ENCODE data around the gene AMOTL2.

Gene AMOTL2

DNA sequence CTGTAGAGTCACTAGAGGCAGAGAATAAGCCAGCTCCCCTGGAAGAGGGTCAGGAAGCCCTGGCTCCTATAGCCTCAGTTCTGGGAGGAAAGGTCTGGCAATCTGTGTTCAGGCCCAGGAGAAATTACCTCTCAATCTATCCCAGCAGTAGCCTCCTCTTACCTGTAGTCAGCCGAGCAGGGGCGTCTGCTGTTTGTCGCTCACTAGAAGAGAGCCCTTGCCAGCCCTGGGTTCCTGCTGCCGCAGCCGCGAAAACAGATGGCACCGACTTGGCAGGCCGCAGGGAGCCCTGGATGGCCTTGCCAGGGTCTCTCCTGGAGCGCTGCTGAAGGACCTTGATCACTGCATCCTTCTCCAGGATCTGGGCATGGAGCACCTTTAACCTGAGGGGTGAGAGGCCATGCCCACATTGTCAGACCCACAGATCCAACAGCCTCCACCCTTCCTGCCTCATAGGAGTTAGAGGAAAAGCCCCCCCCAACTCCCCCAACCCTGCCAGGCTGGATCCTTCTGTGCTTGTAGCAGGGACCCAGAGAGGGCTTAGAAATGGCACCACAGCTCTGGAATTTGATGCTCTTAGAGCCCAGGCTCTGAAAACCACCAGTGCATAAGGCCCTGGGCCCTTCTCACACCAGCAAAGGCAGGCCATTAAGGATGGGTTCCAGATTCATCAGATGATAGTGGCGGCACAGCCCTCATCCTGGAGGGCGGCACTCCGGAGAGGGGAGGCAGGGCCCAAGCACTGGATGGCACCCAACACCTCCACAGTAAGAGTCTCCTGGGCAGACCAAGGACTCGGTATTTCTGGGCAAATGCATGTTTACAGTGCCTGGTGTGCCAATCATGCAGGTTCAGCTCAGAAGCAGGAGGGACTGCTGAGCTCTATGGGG lies 14.9 kb downstream of the AMOTL2 start:
- H3K27ac ChIP-seq (ENCODE audit: low read depth, low read length) = peak overlapping the region; percentile 36

GRCh38 chr3:134357914-134358811 lies 16.1 kb downstream of the AMOTL2 start:
- Histone ChIP-seq H3K18ac (ENCODE audit: low read length) (no peak overlapping the region), H4K8ac (ENCODE audit: low read depth, low read length) (no peak overlapping the region), H2BK120ac (ENCODE audit: low read depth, low read length) (no peak overlapping the region), H2BK5ac (ENCODE audit: low read length) (peak overlapping the region; percentile 36), H2BK15ac (replicated peaks; ENCODE audit: low read depth) (no peak overlapping the region), H3K4me2 (ENCODE audit: low read length) (no peak overlapping the region), H3K4ac (ENCODE audit: low read depth, low read length) (no peak overlapping the region), H3K4me1 (ENCODE audit: control insufficient read depth, low read depth, low read length) (peaks cover 6% of the 10 kb centered on the region), H4K5ac (ENCODE audit: low read length) (no peak overlapping the region), H3K79me1 (ENCODE audit: low read length) (peaks cover 19% of the 10 kb centered on the region), H3K23ac (ENCODE audit: low read length) (no peak overlapping the region), H3K27ac (ENCODE audit: low read depth, low read length) (peak overlapping the region; percentile 87), H3K9ac (ENCODE audit: low read length) (peak overlapping the region; percentile 25), H3K36me3 (ENCODE audit: control insufficient read depth, insufficient read depth, low read length) (peaks cover 44% of the 10 kb centered on the region), H3K27me3 (ENCODE audit: insufficient read depth, low read length, poor library complexity) (no peaks in the 10 kb centered on the region), H3K56ac (ENCODE audit: low read length) (peak overlapping the region; percentile 1), H3K79me2 (ENCODE audit: control insufficient read depth, insufficient read depth, low read length) (peaks cover 24% of the 10 kb centered on the region), H3K4me3 (ENCODE audit: low read length) (no peak overlapping the region), H2AK5ac (ENCODE audit: low read length) (no peak overlapping the region)
- no CpG with 5 or more reads among the region's 10 CpGs for WGBS (ENCODE audit: extremely low coverage, insufficient coverage, low lambda C conversion rate)
- DNase-seq = peak; percentile 98

More for the DNA sequence above, 14.9 kb downstream of the AMOTL2 start:
- DNase-seq = no peak
- Histone ChIP-seq H3K79me2 (ENCODE audit: control insufficient read depth, insufficient read depth, low read length) (peaks cover 30% of the 10 kb centered on the region), H4K5ac (ENCODE audit: low read length) (no peak overlapping the region), H2BK15ac (replicated peaks; ENCODE audit: low read depth) (no peak overlapping the region), H3K23ac (ENCODE audit: low read length) (no peak overlapping the region), H3K27me3 (ENCODE audit: insufficient read depth, low read length, poor library complexity) (no peaks in the 10 kb centered on the region), H3K4ac (ENCODE audit: low read depth, low read length) (no peak overlapping the region), H3K56ac (ENCODE audit: low read length) (peak overlapping the region; percentile 26), H3K79me1 (ENCODE audit: low read length) (peaks cover 21% of the 10 kb centered on the region), H2BK120ac (ENCODE audit: low read depth, low read length) (no peak overlapping the region), H2BK5ac (ENCODE audit: low read length) (no peak overlapping the region), H3K9ac (ENCODE audit: low read length) (no peak overlapping the region), H2AK5ac (ENCODE audit: low read length) (no peak overlapping the region), H3K4me2 (ENCODE audit: low read length) (no peak overlapping the region), H3K4me3 (ENCODE audit: low read length) (no peak overlapping the region), H3K36me3 (ENCODE audit: control insufficient read depth, insufficient read depth, low read length) (peaks cover 46% of the 10 kb centered on the region), H3K4me1 (ENCODE audit: control insufficient read depth, low read depth, low read length) (peaks cover 11% of the 10 kb centered on the region), H3K18ac (ENCODE audit: low read length) (no peak overlapping the region), H4K8ac (ENCODE audit: low read depth, low read length) (no peak overlapping the region)
- WGBS (ENCODE audit: extremely low coverage, insufficient coverage, low lambda C conversion rate) = no CpG with 5 or more reads among the region's 13 CpGs

DNA sequence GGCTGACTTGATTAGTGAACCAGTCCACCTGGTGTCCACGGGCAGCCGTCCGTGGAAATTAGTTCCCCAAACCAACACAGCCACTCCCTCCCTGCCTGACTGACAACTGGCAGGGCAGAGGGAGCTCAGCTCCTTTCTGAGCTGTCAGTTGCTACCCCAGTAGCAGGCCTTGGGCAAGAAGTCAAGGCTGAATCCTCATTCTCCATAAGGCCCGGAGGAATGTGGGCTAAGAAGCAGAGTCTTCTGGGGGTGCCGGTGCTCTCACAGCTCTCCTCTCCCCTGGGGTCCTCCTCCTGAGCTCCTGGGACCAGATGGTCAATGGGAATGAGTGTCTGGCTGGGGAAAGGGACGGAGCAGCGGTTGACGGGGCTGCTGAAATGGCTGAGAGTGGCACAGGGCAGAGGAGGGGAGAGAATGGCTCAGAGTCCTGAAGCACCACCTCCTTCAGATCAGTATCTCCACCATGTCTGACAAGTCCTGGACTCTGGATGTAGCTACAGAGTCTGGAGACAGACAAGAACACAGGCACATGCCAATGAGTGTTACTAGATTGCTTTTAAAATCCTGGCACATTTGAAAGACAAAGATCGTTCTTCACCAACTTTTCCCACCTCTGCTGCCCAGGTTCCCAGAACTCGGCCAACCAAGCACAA lies 16.9 kb downstream of the AMOTL2 start:
- Histone ChIP-seq H3K18ac (ENCODE audit: low read length) (no peak overlapping the region), H3K4me3 (ENCODE audit: low read length) (no peak overlapping the region), H2BK120ac (ENCODE audit: low read depth, low read length) (no peak overlapping the region), H3K23ac (ENCODE audit: low read length) (no peak overlapping the region), H2BK5ac (ENCODE audit: low read length) (no peak overlapping the region), H3K4me1 (ENCODE audit: control insufficient read depth, low read depth, low read length) (peaks cover 5% of the 10 kb centered on the region), H4K5ac (ENCODE audit: low read length) (no peak overlapping the region), H3K36me3 (ENCODE audit: control insufficient read depth, insufficient read depth, low read length) (peaks cover 42% of the 10 kb centered on the region), H3K4me2 (ENCODE audit: low read length) (no peak overlapping the region), H2AK5ac (ENCODE audit: low read length) (no peak overlapping the region), H2BK15ac (replicated peaks; ENCODE audit: low read depth) (no peak overlapping the region), H3K56ac (ENCODE audit: low read length) (peak overlapping the region; percentile 78), H4K8ac (ENCODE audit: low read depth, low read length) (no peak overlapping the region), H3K79me1 (ENCODE audit: low read length) (peaks cover 16% of the 10 kb centered on the region), H3K9ac (ENCODE audit: low read length) (peak overlapping the region; percentile 25), H3K27me3 (ENCODE audit: insufficient read depth, low read length, poor library complexity) (no peaks in the 10 kb centered on the region), H3K4ac (ENCODE audit: low read depth, low read length) (no peak overlapping the region), H3K27ac (ENCODE audit: low read depth, low read length) (peak overlapping the region; percentile 7), H3K79me2 (ENCODE audit: control insufficient read depth, insufficient read depth, low read length) (peaks cover 22% of the 10 kb centered on the region)
- no CpG with 5 or more reads among the region's 10 CpGs for WGBS (ENCODE audit: extremely low coverage, insufficient coverage, low lambda C conversion rate)
- DNase-seq = no peak

DNA sequence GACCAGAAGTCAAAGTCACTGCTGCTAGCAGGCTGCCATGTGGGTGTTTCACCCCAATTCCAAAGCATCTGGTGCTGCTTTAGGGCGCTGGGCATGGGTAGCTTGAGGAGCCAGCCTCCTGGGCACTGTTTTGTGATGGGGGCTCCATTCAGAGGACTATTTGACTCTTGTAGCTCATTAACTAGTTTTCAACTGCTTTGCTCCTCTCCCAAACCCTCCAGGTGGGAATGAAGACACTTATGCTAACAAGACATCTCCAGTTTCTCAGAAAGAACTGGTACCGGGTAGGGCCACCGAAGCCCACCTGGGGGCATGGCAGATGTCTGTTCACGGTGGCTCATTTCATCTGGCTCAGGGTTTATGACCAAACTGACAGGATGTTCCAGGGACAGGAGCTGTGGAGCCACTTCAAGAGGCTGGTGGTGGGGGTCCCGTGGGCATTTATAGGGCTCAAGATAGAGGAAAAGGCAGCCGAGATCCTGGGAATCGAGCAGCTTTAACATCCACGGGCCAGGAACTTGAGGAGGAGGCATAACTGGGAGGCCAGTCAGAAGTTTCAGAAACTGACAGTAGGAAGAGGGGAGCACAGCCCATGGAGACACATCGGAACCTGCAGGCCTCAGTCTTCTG lies 17.7 kb downstream of the AMOTL2 start:
- H3K23ac ChIP-seq (ENCODE audit: low read length) = no peak overlapping the region
- no peak overlapping the region for H2AK5ac ChIP-seq (ENCODE audit: low read length)
- peak overlapping the region; percentile 19 for H3K9ac ChIP-seq (ENCODE audit: low read length)
- H2BK15ac ChIP-seq (replicated peaks; ENCODE audit: low read depth) = no peak overlapping the region
- H3K36me3 ChIP-seq (ENCODE audit: control insufficient read depth, insufficient read depth, low read length) = peaks cover 38% of the 10 kb centered on the region
- H3K56ac ChIP-seq (ENCODE audit: low read length) = no peak overlapping the region
- peaks cover 5% of the 10 kb centered on the region for H3K4me1 ChIP-seq (ENCODE audit: control insufficient read depth, low read depth, low read length)
- H3K79me1 ChIP-seq (ENCODE audit: low read length) = peaks cover 13% of the 10 kb centered on the region
- H3K18ac ChIP-seq (ENCODE audit: low read length) = no peak overlapping the region
- H3K4ac ChIP-seq (ENCODE audit: low read depth, low read length) = no peak overlapping the region
- H4K8ac ChIP-seq (ENCODE audit: low read depth, low read length) = no peak overlapping the region
- H3K4me2 ChIP-seq (ENCODE audit: low read length) = no peak overlapping the region
- WGBS (ENCODE audit: extremely low coverage, insufficient coverage, low lambda C conversion rate) = no CpG with 5 or more reads among the region's 9 CpGs
- no peak overlapping the region for H4K5ac ChIP-seq (ENCODE audit: low read length)
- H2BK120ac ChIP-seq (ENCODE audit: low read depth, low read length) = no peak overlapping the region
- H2BK5ac ChIP-seq (ENCODE audit: low read length) = no peak overlapping the region
- peaks cover 21% of the 10 kb centered on the region for H3K79me2 ChIP-seq (ENCODE audit: control insufficient read depth, insufficient read depth, low read length)
- no peak overlapping the region for H3K4me3 ChIP-seq (ENCODE audit: low read length)
- H3K27ac ChIP-seq (ENCODE audit: low read depth, low read length) = peak overlapping the region; percentile 25
- no peak for DNase-seq
- no peaks in the 10 kb centered on the region for H3K27me3 ChIP-seq (ENCODE audit: insufficient read depth, low read length, poor library complexity)

- H3K4me1 ChIP-seq (ENCODE audit: control insufficient read depth, low read depth, low read length) = peaks cover 7% of the 10 kb centered on the region
Measured at GRCh38 chr3:134355416-134355815, 18.8 kb downstream of the AMOTL2 start.

More at GRCh38 chr3:134355416-134355815, 18.8 kb downstream of the AMOTL2 start:
- no peak for DNase-seq
- no peaks in the 10 kb centered on the region for H3K27me3 ChIP-seq (ENCODE audit: insufficient read depth, low read length, poor library complexity)
- no peak overlapping the region for H3K9ac ChIP-seq (ENCODE audit: low read length)
- no peak overlapping the region for H3K23ac ChIP-seq (ENCODE audit: low read length)
- no peak overlapping the region for H4K5ac ChIP-seq (ENCODE audit: low read length)
- H4K8ac ChIP-seq (ENCODE audit: low read depth, low read length) = no peak overlapping the region
- no peak overlapping the region for H2BK120ac ChIP-seq (ENCODE audit: low read depth, low read length)
- peaks cover 31% of the 10 kb centered on the region for H3K36me3 ChIP-seq (ENCODE audit: control insufficient read depth, insufficient read depth, low read length)
- no peak overlapping the region for H2BK15ac ChIP-seq (replicated peaks; ENCODE audit: low read depth)
- no CpG with 5 or more reads among the region's 5 CpGs for WGBS (ENCODE audit: extremely low coverage, insufficient coverage, low lambda C conversion rate)
- peaks cover 14% of the 10 kb centered on the region for H3K79me2 ChIP-seq (ENCODE audit: control insufficient read depth, insufficient read depth, low read length)
- no peak overlapping the region for H2AK5ac ChIP-seq (ENCODE audit: low read length)
- no peak overlapping the region for H3K56ac ChIP-seq (ENCODE audit: low read length)
- H3K4me2 ChIP-seq (ENCODE audit: low read length) = no peak overlapping the region
- peaks cover 8% of the 10 kb centered on the region for H3K79me1 ChIP-seq (ENCODE audit: low read length)
- H2BK5ac ChIP-seq (ENCODE audit: low read length) = no peak overlapping the region
- no peak overlapping the region for H3K18ac ChIP-seq (ENCODE audit: low read length)
- H3K27ac ChIP-seq (ENCODE audit: low read depth, low read length) = no peak overlapping the region
- H3K4me3 ChIP-seq (ENCODE audit: low read length) = no peak overlapping the region
- no peak overlapping the region for H3K4ac ChIP-seq (ENCODE audit: low read depth, low read length)

All from mesendoderm (in vitro differentiated cells).